ENCODE measurements around the gene FOXP1.

DNA sequence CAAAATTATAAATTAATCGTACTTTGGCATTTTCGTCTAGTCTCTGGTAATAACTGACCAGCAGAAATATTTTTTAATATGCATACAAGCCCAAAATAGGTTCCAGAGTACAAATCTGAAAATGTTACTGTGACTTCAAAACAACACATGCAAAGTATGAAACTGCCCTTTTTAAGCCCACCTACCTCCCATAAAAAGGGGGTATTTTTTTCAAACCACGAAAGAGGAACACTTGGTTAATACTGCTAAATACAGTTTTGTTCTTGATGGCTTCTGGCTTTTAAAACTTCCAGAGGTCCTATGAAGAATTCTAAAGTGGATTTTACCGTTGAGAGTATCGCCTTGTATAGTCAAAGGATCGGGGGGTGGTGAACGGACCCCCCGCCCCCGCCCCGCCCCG is 610.7 kb downstream of the FOXP1 start:
- TF ChIP-seq GLIS3 (CRISPR knock-in tag; IDR thresholded peaks at IDR 0.05) (no peak), ZNF70 (CRISPR knock-in tag; IDR thresholded peaks at IDR 0.05) (no peak), ZFP30 (CRISPR knock-in tag; IDR thresholded peaks at IDR 0.05) (no peak), CSDC2 (CRISPR knock-in tag; IDR thresholded peaks at IDR 0.05) (no peak), ZNF565 (CRISPR knock-in tag; conservative IDR thresholded peaks at IDR 0.05; ENCODE audit: low read depth) (no peak), ZFP3 (CRISPR knock-in tag; IDR thresholded peaks at IDR 0.05) (no peak)
- TF ChIP-seq, protein P1, sequence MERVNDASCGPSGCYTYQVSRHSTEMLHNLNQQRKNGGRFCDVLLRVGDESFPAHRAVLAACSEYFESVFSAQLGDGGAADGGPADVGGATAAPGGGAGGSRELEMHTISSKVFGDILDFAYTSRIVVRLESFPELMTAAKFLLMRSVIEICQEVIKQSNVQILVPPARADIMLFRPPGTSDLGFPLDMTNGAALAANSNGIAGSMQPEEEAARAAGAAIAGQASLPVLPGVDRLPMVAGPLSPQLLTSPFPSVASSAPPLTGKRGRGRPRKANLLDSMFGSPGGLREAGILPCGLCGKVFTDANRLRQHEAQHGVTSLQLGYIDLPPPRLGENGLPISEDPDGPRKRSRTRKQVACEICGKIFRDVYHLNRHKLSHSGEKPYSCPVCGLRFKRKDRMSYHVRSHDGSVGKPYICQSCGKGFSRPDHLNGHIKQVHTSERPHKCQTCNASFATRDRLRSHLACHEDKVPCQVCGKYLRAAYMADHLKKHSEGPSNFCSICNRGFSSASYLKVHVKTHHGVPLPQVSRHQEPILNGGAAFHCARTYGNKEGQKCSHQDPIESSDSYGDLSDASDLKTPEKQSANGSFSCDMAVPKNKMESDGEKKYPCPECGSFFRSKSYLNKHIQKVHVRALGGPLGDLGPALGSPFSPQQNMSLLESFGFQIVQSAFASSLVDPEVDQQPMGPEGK (CRISPR knock-in tag; IDR thresholded peaks at IDR 0.05; ENCODE audit: borderline replicate concordance), result no peak
- TF ChIP-seq, protein P2, sequence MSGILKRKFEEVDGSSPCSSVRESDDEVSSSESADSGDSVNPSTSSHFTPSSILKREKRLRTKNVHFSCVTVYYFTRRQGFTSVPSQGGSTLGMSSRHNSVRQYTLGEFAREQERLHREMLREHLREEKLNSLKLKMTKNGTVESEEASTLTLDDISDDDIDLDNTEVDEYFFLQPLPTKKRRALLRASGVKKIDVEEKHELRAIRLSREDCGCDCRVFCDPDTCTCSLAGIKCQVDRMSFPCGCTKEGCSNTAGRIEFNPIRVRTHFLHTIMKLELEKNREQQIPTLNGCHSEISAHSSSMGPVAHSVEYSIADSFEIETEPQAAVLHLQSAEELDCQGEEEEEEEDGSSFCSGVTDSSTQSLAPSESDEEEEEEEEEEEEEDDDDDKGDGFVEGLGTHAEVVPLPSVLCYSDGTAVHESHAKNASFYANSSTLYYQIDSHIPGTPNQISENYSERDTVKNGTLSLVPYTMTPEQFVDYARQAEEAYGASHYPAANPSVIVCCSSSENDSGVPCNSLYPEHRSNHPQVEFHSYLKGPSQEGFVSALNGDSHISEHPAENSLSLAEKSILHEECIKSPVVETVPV (CRISPR knock-in tag; IDR thresholded peaks at IDR 0.05), result no peak

Data from SK-N-SH treated with all-trans-retinoic acid at 6 μM for 48 hours (cell line).